Measurements from ENCODE around the gene ATP11C.

DNA sequence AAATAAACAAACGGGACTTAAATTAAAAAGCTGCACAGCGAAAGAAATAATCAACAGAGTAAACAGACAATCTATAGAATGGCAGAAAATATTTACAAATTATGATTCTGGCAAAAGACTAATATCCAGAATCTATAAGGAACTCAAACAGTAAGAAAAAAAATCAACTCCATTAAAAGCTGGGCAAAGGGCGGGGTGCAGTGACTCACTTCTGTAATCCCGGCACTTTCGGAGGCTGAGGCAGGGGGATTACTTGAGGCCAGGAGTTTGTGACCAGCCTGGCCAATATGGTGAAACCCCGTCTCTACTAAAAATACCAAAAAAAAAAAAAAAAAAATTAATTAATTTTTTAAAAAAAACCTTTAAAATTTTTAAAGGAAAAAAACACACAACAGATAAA, 109.0 kb downstream of the ATP11C start:
- TF ChIP-seq RCOR1 (IDR thresholded peaks at IDR 0.05; ENCODE audit: borderline replicate concordance in 1 of 2, low read depth in 2 of 2, low read length in 2 of 2) (no peak), ATF6 (CRISPR knock-in tag; IDR thresholded peaks at IDR 0.05) (no peak), TCF7L2 (IDR thresholded peaks at IDR 0.05; ENCODE audit: low read depth, low read length) (no peak), ELF1 (tag; IDR thresholded peaks at IDR 0.05) (no peak), TBL1XR1 (IDR thresholded peaks at IDR 0.05; ENCODE audit: low read length in 2 of 2) (no peak)
- TF ChIP-seq, protein P1, sequence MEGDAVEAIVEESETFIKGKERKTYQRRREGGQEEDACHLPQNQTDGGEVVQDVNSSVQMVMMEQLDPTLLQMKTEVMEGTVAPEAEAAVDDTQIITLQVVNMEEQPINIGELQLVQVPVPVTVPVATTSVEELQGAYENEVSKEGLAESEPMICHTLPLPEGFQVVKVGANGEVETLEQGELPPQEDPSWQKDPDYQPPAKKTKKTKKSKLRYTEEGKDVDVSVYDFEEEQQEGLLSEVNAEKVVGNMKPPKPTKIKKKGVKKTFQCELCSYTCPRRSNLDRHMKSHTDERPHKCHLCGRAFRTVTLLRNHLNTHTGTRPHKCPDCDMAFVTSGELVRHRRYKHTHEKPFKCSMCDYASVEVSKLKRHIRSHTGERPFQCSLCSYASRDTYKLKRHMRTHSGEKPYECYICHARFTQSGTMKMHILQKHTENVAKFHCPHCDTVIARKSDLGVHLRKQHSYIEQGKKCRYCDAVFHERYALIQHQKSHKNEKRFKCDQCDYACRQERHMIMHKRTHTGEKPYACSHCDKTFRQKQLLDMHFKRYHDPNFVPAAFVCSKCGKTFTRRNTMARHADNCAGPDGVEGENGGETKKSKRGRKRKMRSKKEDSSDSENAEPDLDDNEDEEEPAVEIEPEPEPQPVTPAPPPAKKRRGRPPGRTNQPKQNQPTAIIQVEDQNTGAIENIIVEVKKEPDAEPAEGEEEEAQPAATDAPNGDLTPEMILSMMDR (IDR thresholded peaks at IDR 0.05 in 2 of 3, conservative IDR thresholded peaks at IDR 0.05 in 1 of 3; ENCODE audit: insufficient read depth in 2 of 3, low read depth in 1 of 3, low read length in 3 of 3): no peak

Measured in K562 (cell line).